ENCODE measurements around the gene SCFD2. TPM values are rescaled to one million over a fixed set of nuclear protein-coding genes. Genes with fewer than 3 reads are reported as not detected.
"Not testable (repeated sequence)": the region's sequence is repeated elsewhere in the genome, so short reads cannot be mapped to it uniquely, and the experiment has no call there.

Gene SCFD2
- total RNA-seq, 1 donor from 2014 or later = 21.7 TPM

DNA sequence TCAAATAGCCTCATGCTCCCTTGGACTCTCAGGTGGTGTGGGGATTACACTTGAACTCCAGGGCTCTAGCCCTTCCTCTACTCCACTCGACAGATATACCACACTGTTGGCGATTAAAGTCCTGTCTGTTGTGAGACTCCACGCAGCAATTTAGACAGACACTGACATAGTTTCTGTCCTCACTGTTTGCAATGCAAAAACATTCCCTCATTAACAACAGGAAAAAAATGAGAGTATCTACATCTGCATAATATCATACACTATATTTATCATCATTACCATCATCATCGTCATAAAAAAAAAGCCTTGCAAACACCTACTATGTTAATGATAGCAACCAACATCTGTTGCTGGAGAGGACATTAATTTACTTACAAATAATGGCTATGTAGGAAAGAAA is 371.3 kb downstream of the SCFD2 start:
- no peak for DNase-seq (ENCODE audit: low read depth)

DNA sequence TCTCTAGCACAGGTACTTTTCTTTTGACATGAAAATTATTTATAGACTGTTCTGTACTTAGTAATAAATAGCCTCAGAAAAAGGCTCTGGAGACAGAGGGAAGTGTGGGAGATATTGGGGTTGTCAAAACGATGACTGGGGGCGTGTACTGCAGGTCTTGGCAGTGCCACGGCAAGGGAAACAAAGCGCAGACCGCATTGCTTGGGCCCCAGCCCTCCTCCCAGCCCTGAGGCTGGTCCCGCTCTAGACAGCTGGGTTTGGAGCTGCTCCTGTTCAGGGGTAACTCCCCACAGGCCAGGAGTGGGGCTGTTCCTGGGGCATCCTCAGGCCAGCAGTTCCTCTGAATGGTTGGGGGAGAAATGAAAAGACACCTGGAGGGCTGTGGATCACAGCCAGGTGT is 372.1 kb downstream of the SCFD2 start:
- no peak for DNase-seq (ENCODE audit: low read depth)

- DNase-seq (ENCODE audit: low read depth) = not testable (repeated sequence)
Measured at GRCh38 chr4:52992551-52992950, 373.3 kb downstream of the SCFD2 start.

GRCh38 chr4:52991472-52991871 is 374.4 kb downstream of the SCFD2 start:
- no peak for DNase-seq (ENCODE audit: low read depth)

- DNase-seq (ENCODE audit: low read depth) = no peak
Measured at GRCh38 chr4:52990706-52991105, 375.2 kb downstream of the SCFD2 start.

DNA sequence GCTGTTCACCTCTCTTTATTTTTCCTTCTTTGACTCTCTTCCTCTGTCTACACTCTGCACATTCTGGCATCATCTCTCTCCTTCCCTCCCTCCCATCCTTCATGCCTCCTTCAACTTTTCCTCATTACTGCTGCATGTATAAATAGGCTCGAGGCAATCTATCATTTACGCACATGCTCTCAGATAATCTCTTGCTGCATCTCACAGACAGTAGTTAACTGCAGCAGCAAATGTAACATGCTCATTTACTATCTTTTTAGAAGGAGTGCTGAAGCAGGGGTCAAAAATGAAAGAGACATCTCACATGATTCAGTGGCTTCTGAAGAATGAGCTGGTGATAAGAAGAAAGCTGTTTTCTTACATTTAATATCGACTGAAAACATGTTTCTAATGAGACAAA is 376.0 kb downstream of the SCFD2 start:
- no peak for DNase-seq (ENCODE audit: low read depth)

GRCh38 chr4:52987392-52988056 is 378.3 kb downstream of the SCFD2 start:
- no peak for DNase-seq (ENCODE audit: low read depth)

DNA sequence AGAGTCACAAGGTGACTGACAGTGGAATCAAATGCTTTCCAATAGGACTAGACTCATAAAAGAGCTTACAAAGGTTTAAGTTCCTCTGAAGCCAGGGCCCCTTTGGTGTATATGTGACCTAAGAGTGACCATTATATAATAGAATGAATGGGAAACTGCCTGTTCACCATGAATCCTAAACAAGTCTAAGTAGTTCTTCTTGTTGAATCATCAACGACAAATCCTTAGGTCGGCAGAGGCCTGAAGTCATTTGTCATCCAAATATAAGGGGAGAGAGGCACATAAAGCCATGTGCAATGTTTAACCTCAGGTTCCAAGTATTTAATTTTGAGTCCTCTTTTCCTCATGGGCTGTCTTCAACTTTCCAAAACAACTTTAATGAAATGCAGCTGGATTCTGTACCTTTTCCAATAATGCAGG is 381.4 kb downstream of the SCFD2 start:
- no peak for DNase-seq (ENCODE audit: low read depth)

GRCh38 chr4:52983563-52984303 is 382.1 kb downstream of the SCFD2 start:
- peak; percentile 76 for DNase-seq (ENCODE audit: low read depth)

DNA sequence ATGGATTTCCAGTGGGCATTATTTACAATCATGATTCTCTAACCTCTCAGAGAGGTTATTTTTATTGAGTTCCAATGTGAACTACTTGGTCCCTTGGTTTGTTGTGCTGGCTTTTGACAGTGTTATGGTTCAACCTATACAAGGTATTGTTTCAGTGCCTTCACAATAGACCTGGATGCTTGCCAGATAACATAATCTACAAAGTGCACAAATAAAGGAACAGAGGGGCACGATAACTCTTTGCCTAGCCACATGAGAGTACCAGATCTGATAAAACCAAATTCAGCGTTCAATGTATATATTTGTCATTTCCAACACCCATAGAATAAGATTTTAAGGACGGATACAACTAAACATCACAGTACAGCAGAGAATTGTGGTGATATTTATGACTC is 382.9 kb downstream of the SCFD2 start:
- DNase-seq (ENCODE audit: low read depth) = no peak

GRCh38 chr4:52982255-52982945 is 383.5 kb downstream of the SCFD2 start:
- DNase-seq (ENCODE audit: low read depth) = peak; percentile 64

GRCh38 chr4:52979821-52980590 is 385.9 kb downstream of the SCFD2 start:
- DNase-seq (ENCODE audit: low read depth) = no peak

DNA sequence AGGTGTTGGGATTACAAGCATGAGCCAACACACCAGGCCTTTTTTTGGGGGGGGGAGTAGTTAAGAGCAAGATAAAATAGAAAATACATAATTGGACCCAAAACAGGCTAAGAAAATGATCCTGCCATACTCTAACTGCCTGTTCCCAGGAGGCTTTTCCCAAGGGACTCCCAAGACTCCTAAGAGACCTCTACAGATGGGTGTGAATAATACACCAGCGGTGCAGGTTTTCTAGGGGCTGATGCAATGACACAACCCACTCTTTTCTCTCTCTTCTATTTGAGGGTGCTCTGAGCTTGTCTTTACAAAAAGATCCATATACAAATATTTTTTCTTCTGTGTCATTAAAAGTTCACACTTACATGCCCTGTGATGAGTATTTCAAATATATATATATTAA is 386.8 kb downstream of the SCFD2 start:
- DNase-seq (ENCODE audit: low read depth) = no peak

GRCh38 chr4:52977252-52977651 is 388.6 kb downstream of the SCFD2 start:
- no peak for DNase-seq (ENCODE audit: low read depth)

DNA sequence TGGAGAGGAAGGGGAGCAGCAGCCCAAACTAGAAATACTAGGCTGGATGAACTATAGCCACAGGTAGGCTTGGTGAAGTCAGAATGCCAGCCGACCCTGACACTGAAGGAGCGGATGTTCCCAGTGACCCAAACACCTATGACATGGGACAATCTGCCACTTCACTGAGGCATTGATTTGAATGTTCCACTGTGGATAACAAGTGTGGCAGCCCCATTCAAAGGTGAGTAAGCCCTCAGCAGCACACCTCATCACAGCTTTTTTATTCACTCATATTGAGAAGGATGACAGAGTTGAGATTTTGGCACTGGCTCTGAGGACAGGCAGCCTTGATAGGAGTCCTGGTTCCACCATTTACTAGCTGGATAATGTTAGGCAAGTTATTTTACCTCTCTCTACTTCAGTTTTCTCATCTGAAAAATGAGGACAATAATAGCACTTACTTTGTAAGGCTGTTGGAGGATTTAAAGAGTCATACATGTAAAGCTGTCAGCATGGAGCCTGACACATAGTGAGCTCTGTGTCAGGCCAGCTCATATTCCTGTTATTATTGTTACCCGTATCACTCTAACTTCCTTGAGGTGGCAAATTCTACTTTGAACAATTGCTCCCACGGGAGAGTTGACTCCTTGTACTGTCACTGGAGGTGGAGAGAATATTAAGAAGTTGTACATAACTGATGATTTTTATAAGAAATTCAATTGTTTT is 389.2 kb downstream of the SCFD2 start:
- no peak for DNase-seq (ENCODE audit: low read depth)

DNA sequence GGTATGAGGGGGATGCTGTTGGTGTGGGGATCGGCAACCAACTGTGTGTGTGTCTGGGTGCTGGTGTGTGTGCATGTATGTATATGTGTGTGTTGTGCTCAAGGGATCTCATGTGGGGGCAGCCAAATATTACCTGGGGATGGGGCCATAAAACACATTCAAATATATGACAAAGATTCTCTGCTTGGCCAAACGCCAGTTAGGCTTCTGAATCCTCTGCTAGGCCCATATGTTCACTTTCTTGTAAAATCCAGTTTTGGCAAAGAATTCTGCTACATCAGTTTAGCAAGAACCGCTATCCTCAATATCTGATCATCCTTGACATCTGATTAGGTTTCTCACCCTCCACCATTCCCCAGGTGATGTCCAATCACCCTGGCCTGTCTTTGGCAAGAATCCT is 397.2 kb downstream of the SCFD2 start:
- DNase-seq (ENCODE audit: low read depth) = no peak

GRCh38 chr4:52968241-52968640 is 397.6 kb downstream of the SCFD2 start:
- DNase-seq (ENCODE audit: low read depth) = no peak

DNA sequence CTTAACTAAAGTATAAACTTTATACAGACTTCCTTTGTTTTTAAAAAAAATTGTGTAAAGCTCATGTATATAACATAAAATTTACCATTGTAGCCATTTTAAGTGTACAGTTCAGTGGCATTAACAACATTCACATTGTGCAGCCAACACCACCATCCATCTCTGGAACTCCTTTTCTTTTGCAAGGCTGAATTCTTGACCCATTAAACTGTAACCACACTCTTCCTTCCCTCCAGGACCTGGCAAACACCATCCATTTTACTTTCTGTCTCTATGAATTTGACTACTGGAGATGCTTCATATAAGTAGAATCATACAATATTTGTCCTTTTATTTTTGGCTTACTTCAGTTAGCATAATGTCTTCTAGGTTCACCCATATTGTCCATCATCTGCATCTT is 399.1 kb downstream of the SCFD2 start:
- no peak for DNase-seq (ENCODE audit: low read depth)

DNA sequence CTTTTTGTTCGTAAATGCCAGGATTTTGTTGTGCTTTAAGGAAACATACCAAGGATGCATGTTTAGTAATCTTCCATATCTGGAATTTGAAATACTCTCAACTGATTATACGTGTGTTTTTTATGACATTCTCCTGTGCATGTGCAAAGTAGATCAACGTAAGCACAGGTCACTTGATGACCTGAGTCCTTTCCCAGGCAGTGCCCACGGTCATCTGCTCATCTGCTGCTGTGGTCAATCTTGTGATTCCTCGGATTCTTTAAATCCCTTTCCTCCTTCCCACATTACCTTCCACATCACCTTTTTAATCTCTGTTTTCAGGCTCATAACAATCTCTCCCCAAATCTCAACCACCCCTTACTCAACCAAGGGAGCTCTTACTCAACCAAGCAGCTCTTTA is 399.7 kb downstream of the SCFD2 start:
- DNase-seq (ENCODE audit: low read depth) = peak; percentile 50

DNA sequence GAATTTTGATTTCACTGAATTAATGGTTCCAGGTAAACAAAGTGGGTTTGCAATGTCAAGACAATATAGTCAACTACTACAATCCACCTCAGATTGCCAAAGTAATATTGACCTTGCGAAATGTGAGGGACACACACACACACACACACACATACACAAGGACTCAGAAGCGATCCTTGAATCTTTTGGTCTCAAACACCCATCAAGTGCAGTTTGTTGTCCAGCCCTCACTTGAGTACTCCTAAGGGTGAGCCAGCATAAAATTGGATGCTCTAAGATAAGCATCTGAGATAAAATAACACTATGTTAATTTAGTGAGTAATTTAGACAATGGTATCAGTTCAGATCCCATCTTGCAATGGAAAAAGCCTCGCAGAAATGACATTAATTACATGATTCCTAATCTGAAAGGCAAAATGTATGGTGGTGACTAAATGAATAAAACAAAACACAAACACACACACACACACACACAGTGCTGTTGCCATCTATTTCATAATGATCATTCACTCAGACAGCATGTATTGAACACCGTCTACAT is 401.2 kb downstream of the SCFD2 start:
- no peak for DNase-seq (ENCODE audit: low read depth)

GRCh38 chr4:52964011-52964410 is 401.9 kb downstream of the SCFD2 start:
- no peak for DNase-seq (ENCODE audit: low read depth)
